GM12874 (cell line): ENCODE measurements around the gene MLKL.

Source experiments
- CTCF ChIP-seq: IDR thresholded peaks from 2 replicates; pipeline ENCODE4 v1.5.1; 2011; ENCODE audit warnings: low read depth, mild to moderate bottlenecking, control low read depth, low read length, moderate library complexity; ENCODE audit not compliant: insufficient read depth

The MLKL gene

GRCh38 chr16:74723256-74723655 lies 22.6 kb upstream of the MLKL start:
- TF ChIP-seq CTCF = no peak

GRCh38 chr16:74721716-74722115 lies 21.1 kb upstream of the MLKL start:
- no peak for TF ChIP-seq CTCF

- no peak for TF ChIP-seq CTCF
These were observed 19.9 kb upstream of the MLKL start for GRCh38 chr16:74720579-74720978.

- TF ChIP-seq CTCF = no peak
These were observed 18.3 kb upstream of the MLKL start for GRCh38 chr16:74718741-74719610.

GRCh38 chr16:74718140-74718539 lies 17.5 kb upstream of the MLKL start:
- no peak for TF ChIP-seq CTCF

GRCh38 chr16:74717367-74717766 lies 16.7 kb upstream of the MLKL start:
- no peak for TF ChIP-seq CTCF

- TF ChIP-seq CTCF = no peak
These were observed 15.7 kb upstream of the MLKL start for GRCh38 chr16:74716355-74716754.
